NCI-H345 treated with DMSO at 0.1 percent for 48 hours (cell line): ENCODE results near the gene TOP2A.

ENCODE experiments used
- DNase-seq: peaks from one replicate; lab custom pipeline; 2025; ENCODE audit not compliant: unreplicated experiment; lab: John Stamatoyannopoulos, UW

TOP2A gene

DNA sequence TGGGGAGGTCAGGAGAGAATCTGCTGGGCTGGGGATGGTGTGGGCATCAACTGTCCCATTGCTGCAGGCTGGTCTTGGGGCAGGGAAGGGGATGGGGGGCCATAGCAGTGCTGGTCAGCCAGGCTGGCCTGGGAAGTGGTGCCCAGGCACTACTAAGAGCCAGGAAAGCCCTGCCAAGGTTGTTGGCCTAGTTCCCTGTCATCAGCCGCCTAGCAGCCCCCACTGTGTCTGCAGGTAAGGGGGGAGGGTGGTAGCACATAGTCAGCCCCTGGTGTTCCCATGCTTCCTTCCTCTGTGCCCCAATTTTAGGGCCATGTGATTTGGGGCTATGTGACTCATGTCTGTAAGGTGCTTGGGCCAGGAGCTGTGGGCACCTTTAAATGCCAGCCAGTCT is 70.9 kb downstream of the TOP2A start:
- DNase-seq, result no peak

GRCh38 chr17:40345994-40346764 is 71.5 kb downstream of the TOP2A start:
- no peak for DNase-seq

- no peak for DNase-seq
These were observed 72.3 kb downstream of the TOP2A start for GRCh38 chr17:40345161-40345993.

- DNase-seq, result no peak
These were observed 73.1 kb downstream of the TOP2A start for GRCh38 chr17:40344421-40345160.

DNA sequence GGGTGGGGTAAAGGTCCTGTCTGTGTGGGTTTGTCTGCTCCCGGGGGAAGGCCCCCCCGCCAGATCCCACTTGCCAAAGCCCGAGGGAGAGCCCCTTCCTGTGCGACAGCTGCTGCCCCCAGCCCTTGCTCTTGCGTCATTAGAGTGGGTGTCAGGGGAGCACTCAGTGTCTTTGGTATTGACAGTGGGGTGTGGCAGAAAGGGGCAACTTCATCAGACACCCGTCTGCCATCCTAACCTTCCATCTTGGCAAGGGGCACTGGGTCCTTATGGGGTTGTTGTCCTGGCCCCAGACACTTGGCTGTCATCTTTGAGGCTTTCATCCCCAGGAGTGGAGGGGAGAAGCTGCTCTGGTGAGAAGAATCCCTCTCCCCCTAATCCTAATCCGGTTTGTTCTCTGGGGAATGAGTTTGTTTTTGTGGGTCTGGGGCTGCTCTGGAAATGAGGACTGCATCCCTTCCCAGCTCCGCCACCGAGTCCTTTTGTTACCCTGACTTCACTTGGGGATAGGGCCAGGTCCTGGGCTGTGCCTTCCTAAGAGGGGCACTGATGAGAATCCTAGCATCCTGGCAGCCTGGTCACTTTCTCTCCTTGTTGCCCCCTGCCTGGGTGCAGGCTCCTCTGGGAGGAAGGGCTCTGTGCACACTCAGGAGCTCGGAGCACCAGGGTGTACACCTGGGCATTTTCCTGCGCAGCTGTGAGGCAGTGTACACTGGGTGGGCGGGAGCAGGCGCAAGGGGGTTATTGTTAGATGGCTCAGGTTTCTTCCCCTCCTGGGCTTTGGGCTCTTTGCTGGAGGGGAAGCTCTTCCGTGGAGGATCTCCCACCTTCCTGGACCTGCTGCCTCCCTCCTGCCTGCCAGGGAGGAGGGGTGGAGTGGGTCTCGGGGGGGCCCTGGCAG is 74.2 kb downstream of the TOP2A start:
- DNase-seq, result no peak

- DNase-seq, result no peak
These were observed 75.0 kb downstream of the TOP2A start for GRCh38 chr17:40342504-40343218.

DNA sequence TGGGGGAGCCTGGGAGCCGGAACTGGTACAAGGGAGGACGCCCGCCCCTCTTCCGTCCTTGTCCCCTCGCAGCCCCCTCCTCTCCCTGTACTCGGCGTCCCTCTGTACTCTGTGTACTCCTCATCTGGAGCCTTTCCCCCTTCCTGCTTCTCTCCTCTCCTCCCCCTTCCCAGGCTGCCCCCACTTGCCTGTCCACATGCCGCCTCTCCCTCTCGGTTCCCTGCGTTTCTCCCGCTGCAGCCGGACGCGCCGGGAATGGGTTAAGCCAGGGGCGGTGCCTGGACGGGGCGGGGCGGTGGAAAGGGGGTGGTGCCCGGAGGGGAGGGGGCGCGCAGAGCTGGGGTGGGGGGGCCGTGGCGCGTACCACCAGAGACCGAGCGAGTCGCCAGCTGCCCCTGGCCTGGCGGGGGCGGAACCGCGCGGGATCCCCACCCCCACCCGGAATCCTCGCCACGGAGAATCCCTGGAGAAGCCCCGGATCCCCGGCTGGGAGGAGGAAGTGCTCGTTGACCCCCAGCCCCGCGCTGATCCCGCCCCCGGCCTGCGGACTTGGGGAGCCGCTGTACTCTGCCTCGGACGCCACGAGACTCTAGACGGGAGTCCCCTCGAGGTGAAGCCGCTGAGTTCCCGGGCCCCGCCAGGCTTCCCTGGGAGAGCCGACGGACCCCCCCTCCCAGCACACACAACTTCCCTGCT is 75.7 kb downstream of the TOP2A start:
- DNase-seq, result no peak

DNA sequence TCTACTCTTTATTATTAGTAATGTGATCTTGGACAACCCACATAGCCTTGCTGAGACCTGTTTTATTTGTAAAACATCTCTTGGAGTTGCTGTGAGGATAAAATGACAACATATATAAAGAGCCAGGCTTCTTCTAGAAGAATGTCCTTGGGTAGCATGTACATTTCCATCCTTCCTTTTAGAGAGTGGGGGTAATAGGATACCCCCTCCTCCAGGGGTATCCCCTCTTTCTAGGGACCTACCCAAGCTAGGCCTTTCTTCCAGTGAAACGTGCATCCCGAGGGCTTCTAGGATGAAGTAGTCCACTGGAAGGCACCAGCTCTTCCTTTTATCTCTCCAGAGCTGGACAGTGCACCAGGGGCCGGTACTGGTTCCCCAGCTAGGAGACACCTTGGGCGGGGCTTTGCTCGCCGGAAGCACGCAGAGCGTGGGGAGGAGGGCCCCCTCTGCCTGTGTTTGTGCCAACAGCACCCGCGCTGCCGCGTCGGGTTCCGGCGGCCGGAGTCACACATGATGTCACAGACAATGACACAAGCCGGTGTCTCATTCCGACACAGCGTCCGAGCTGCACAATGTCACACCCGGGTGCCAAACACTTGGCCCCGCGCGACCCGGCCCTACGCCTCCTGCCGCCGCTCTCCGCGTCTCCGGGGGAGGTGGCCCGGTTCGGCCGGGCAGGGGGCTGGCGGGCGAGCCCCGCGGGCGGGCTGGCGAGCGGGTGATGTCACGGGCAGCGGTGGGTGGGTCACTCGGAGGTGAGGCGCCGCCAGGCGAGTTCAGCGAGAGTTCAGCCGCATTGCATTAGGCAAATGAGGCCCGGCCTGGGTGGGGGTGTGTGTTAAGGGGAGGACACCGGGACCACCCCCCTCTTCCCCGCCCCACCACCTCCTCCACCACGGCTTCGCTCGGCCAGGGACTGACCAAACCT is 76.6 kb downstream of the TOP2A start:
- peak; percentile 26 for DNase-seq

GRCh38 chr17:40340327-40340726 is 77.4 kb downstream of the TOP2A start:
- DNase-seq, result no peak

DNA sequence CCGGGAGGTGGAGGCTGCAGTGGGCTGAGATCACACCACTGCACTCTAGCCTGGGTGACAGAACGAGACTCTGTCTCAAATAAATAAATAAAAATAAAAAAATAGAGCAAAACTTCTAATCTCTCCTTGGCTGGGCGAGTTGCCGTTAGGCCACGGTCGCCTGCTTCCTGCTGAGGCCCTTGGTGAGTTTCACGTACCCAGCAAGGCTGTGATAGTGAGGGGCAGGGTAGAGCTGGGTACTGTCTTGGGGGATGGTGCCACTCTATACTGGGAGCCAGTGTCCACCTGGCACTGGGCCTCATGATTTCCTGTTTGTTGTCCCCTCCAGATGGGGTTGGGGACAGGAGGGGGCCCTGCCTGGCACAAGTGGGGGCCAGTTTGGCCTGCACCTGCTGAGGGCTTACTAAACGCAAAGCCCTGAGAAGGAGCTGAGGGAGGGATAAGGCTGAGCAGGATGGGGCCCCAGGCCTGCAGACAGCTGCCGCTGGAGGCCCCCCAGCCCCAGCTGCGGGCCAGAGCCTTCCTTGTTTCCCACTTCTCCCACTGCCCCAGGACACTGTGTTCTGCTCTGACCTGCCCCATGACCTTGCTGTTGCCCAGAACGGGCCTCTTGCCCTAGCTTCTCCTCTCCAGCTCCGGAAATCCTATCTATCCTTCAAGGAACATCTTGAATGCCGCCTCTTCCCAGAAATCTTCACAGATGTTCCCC is 78.6 kb downstream of the TOP2A start:
- DNase-seq, result no peak
